ENCODE measurements around the gene PDE9A. TPM values are rescaled to one million over a fixed set of nuclear protein-coding genes. Genes with fewer than 3 reads are reported as not detected.

Gene PDE9A
- total and polyA plus RNA-seq, 2 experiments from 2014 or later = 26.5 to 31.1 TPM

DNA sequence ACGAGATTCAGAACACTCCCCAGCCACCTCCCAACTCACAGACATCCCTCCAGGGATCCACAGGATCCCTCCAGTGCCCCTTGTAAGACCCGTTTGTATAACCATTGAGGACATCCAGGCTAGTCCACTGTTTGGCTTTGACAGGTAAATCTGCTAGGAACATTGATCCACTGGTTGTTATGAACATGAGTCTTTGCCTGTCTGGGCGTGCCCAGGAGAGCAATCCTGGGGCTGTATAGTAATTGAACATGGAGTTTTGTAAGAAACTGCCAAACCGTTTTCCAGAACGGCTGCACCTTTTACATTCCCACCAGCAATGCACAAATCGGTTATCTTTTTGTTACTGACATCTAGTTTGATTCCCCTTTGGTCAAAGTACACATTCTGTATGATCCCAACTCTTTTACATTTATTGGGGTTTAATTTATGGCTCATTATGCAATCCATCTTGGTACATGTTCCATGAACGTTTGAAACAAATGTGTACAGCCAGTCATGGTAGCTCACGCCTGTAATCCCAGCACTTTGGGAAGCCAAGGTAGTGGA lies 137.2 kb downstream of the PDE9A start:
- H3K4me1 Mint-ChIP-seq = peaks cover 27% of the 10 kb centered on the region
- no peak for DNase-seq (ENCODE audit: low spot score)
- no peak for ATAC-seq

More for the DNA sequence above, 137.2 kb downstream of the PDE9A start:
- Mint-ChIP-seq H3K4me3 (no peak overlapping the region), H3K27me3 (ENCODE audit: insufficient read depth, low read depth, poor library complexity) (peaks cover 18% of the 10 kb centered on the region), H3K36me3 (ENCODE audit: low read depth) (peaks cover 5% of the 10 kb centered on the region; the same call in 2 of the 3 replicates), H3K27ac (no peak overlapping the region), H3K9me3 (peaks cover 7% of the 10 kb centered on the region)
- no peaks in the 10 kb centered on the region for H3K36me3 ChIP-seq (ENCODE audit: insufficient read depth)
- H3K4me3 ChIP-seq = no peak overlapping the region
- no peaks in the 10 kb centered on the region for H3K9me2 ChIP-seq (ENCODE audit: insufficient read depth)
- TF ChIP-seq NANOG (IDR thresholded peaks at IDR 0.05; ENCODE audit: borderline replicate concordance) (no peak), STAT1 (IDR thresholded peaks at IDR 0.05; ENCODE audit: unreplicated experiment) (no peak), ZNF331 (CRISPR knock-in tag; IDR thresholded peaks at IDR 0.05; ENCODE audit: low read depth) (no peak), POLR2AphosphoS5 (IDR thresholded peaks at IDR 0.05; ENCODE audit: low read depth) (no peak), EZH2phosphoT487 (IDR thresholded peaks at IDR 0.05; ENCODE audit: unreplicated experiment) (no peak), ZNF462 (CRISPR knock-in tag; IDR thresholded peaks at IDR 0.05) (no peak), ETS1 (IDR thresholded peaks at IDR 0.05) (no peak), CTCF (conservative IDR thresholded peaks at IDR 0.05; ENCODE audit: low read depth in 2 of 2) (no peak), JUNB (IDR thresholded peaks at IDR 0.05; ENCODE audit: unreplicated experiment) (no peak), ZNF114 (CRISPR knock-in tag; IDR thresholded peaks at IDR 0.05) (no peak), EZH2 (IDR thresholded peaks at IDR 0.05; ENCODE audit: low read depth, unreplicated experiment) (no peak), CREB1 (CRISPR knock-in tag; IDR thresholded peaks at IDR 0.05; ENCODE audit: low read depth) (no peak)
- TF ChIP-seq, protein P1, sequence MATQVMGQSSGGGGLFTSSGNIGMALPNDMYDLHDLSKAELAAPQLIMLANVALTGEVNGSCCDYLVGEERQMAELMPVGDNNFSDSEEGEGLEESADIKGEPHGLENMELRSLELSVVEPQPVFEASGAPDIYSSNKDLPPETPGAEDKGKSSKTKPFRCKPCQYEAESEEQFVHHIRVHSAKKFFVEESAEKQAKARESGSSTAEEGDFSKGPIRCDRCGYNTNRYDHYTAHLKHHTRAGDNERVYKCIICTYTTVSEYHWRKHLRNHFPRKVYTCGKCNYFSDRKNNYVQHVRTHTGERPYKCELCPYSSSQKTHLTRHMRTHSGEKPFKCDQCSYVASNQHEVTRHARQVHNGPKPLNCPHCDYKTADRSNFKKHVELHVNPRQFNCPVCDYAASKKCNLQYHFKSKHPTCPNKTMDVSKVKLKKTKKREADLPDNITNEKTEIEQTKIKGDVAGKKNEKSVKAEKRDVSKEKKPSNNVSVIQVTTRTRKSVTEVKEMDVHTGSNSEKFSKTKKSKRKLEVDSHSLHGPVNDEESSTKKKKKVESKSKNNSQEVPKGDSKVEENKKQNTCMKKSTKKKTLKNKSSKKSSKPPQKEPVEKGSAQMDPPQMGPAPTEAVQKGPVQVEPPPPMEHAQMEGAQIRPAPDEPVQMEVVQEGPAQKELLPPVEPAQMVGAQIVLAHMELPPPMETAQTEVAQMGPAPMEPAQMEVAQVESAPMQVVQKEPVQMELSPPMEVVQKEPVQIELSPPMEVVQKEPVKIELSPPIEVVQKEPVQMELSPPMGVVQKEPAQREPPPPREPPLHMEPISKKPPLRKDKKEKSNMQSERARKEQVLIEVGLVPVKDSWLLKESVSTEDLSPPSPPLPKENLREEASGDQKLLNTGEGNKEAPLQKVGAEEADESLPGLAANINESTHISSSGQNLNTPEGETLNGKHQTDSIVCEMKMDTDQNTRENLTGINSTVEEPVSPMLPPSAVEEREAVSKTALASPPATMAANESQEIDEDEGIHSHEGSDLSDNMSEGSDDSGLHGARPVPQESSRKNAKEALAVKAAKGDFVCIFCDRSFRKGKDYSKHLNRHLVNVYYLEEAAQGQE (IDR thresholded peaks at IDR 0.05; ENCODE audit: unreplicated experiment) = no peak
- no peak overlapping the region for H2AFZ ChIP-seq
- no peaks in the 10 kb centered on the region for H3K27me3 ChIP-seq (ENCODE audit: insufficient read depth)
- no peak overlapping the region for H3K4me2 ChIP-seq
- H3K79me2 ChIP-seq (replicated peaks; ENCODE audit: insufficient read depth) = no peaks in the 10 kb centered on the region
- H3K27ac ChIP-seq (ENCODE audit: low read depth) = no peak overlapping the region
- H3F3A ChIP-seq (replicated peaks; ENCODE audit: low read depth) = peaks cover 25% of the 10 kb centered on the region; the same call in 1 of the 2 replicates
- peaks cover 10% of the 10 kb centered on the region for H3K4me1 ChIP-seq (ENCODE audit: insufficient read depth)
- H4K20me1 ChIP-seq (replicated peaks; ENCODE audit: insufficient read depth) = no peaks in the 10 kb centered on the region
